ENCODE results near the gene ZNF729.

The ZNF729 gene

DNA sequence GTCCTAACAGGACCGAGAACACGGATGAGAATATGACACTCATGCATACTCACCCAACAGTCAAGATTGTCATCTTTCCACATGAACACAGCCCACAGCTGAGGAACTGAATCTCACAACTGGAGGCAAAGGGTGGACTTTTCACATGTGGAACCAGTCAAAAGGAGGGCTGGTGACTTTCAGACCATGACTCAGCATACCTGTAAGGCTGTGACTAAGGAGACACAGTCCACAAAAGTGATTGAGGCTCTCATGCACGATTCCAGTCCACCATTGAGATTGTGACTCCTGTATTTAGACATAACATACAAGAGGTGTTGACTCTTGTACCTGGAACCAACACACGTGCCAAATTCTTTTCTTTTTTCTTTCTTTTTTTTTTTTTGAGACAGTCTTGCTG, 40.0 kb downstream of the ZNF729 start:
- H3K4me3 ChIP-seq (ENCODE audit: low read depth, low read length), result no peak overlapping the region
- TF ChIP-seq, protein P1, sequence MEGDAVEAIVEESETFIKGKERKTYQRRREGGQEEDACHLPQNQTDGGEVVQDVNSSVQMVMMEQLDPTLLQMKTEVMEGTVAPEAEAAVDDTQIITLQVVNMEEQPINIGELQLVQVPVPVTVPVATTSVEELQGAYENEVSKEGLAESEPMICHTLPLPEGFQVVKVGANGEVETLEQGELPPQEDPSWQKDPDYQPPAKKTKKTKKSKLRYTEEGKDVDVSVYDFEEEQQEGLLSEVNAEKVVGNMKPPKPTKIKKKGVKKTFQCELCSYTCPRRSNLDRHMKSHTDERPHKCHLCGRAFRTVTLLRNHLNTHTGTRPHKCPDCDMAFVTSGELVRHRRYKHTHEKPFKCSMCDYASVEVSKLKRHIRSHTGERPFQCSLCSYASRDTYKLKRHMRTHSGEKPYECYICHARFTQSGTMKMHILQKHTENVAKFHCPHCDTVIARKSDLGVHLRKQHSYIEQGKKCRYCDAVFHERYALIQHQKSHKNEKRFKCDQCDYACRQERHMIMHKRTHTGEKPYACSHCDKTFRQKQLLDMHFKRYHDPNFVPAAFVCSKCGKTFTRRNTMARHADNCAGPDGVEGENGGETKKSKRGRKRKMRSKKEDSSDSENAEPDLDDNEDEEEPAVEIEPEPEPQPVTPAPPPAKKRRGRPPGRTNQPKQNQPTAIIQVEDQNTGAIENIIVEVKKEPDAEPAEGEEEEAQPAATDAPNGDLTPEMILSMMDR (IDR thresholded peaks at IDR 0.05; ENCODE audit: borderline replicate concordance, insufficient read depth, low read depth, low read length), result no peak

DNA sequence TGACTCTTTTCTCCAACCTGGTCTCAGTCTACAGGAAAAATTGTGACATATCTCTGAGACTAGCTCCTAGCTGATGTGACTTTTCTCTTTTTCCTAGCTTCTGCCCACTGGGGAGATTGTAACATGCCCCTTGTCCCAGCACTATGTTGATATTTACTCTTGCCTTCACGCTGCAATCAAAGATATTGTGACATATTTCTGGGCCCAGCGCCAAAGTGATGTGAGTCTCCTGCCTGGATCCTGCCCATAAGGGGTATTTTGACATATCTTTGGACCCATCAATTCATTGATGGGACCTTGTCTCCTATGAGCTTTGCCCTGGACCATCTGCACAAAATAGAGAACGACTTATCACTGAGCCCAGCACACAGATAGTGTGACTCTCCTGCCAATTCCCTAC, 41.1 kb downstream of the ZNF729 start:
- TF ChIP-seq, protein P1 (IDR thresholded peaks at IDR 0.05; ENCODE audit: borderline replicate concordance, insufficient read depth, low read depth, low read length), result no peak
- H3K4me3 ChIP-seq (ENCODE audit: low read depth, low read length), result no peak overlapping the region

DNA sequence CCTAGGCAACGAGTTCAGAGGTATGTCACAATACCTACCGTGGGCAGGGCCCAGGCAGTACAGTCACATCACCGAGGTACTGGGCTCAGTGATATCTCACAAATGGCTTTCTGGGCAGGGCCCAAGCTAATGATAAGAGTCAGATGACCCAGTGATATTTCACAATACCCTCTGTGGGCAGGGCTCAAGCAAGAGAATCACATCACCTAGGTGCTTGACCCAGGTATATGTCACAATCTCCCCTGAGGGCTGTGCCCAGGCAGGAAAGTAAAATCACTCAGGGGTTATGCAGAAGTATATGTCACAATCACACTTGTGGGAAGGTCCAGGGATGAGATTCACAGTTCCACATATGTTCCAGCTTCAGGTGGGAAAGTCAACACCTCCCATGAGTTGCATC, 45.3 kb downstream of the ZNF729 start:
- TF ChIP-seq, protein P1 (IDR thresholded peaks at IDR 0.05; ENCODE audit: borderline replicate concordance, insufficient read depth, low read depth, low read length), result no peak

DNA sequence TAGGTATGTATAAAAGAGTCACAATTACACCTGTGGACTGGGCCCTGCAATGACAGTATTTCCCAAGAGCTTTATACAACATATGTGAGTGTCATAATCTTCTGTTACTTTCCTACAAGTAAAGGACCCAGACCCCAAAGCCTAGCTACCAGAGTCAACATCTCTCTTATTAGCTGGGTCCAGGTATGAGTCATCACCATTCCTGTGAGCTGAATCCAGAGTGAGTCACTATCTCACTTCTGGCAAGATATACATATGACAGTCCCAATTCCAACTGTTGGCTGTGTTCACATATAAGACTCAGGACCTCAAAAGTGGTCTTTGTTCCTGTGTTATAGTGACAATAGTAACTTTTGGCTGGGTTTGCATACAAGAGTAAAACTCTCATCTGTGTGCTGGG, 46.7 kb downstream of the ZNF729 start:
- TF ChIP-seq, protein P1 (IDR thresholded peaks at IDR 0.05; ENCODE audit: borderline replicate concordance, insufficient read depth, low read depth, low read length), result no peak
- no peak overlapping the region for H3K4me3 ChIP-seq (ENCODE audit: low read depth, low read length)

More for the DNA sequence above, 45.3 kb downstream of the ZNF729 start:
- no peak overlapping the region for H3K4me3 ChIP-seq (ENCODE audit: low read depth, low read length)

DNA sequence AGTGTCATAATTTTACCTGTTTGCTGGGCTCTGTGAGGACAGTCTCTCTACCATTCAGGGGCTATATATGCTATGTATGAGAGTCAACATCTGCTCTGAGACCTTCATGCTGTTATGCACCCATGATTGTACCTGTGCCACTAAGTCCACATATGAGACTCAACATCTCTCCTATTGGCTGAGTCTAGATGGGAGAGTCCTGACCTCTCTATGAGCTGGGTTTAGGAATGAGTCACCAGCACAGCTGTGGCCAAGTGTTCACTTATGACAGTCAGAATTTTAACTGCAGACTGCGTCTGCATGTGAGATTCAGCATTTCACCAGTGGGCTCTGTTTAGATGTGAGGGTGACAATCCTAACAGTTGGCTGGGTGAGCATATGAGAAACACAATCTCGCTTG, 49.5 kb downstream of the ZNF729 start:
- no peak overlapping the region for H3K4me3 ChIP-seq (ENCODE audit: low read depth, low read length)
- TF ChIP-seq, protein P1 (IDR thresholded peaks at IDR 0.05; ENCODE audit: borderline replicate concordance, insufficient read depth, low read depth, low read length), result no peak

DNA sequence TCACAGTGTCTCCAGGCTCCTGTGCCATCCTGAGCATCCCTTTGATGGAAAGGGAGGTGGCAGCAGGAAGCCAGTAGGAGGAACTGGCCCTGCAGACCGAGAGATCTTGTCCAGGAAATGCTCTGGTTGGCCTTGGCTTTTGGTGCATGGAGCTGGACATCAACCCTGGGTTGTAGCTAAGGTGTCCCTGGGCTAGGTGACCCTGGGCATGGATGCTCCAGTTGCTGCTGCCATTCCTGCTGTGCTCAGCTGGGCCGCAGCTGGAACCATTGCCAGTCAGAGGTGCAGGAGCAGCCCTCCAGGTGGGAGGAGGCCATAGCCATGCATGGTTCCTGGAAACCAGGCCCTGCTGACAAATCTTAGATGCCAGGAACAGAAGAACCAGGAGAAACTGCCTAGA, 68.4 kb downstream of the ZNF729 start:
- TF ChIP-seq, protein P1 (IDR thresholded peaks at IDR 0.05; ENCODE audit: borderline replicate concordance, insufficient read depth, low read depth, low read length), result no peak
- H3K4me3 ChIP-seq (ENCODE audit: low read depth, low read length), result no peak overlapping the region

All from GM12875 (cell line).